K562 (cell line): ENCODE data around the gene GNAL. TPM values are rescaled to one million over a fixed set of nuclear protein-coding genes. Genes with fewer than 3 reads are reported as not detected.

Source experiments
- DIDO1 ChIP-seq: fragments of 450-650 bp; IDR thresholded peaks from 2 replicates; pipeline ENCODE4 v1.6.1; 2016; ENCODE audit warnings: low read depth, missing biosample characterization, missing genetic modification characterization
- HDAC3 ChIP-seq: fragments of 450-650 bp; IDR thresholded peaks from 2 replicates; pipeline ENCODE4 v1.6.1; 2018; ENCODE audit warnings: borderline replicate concordance, mild to moderate bottlenecking, moderate library complexity; ENCODE audit not compliant: partially characterized antibody
- HMGN3 ChIP-seq: IDR thresholded peaks from 2 replicates; pipeline ENCODE4 v1.6.1; 2011; ENCODE audit warnings: borderline replicate concordance, low read depth, mild to moderate bottlenecking, mixed read lengths, low read length; ENCODE audit not compliant: insufficient read length; ENCODE audit errors: extremely low read depth
- RFX7 ChIP-seq: fragments of 250-450 bp; sonication (Bioruptor Pico); IDR thresholded peaks from 2 replicates; pipeline ENCODE4 v1.5.1; 2021; ENCODE audit warnings: mild to moderate bottlenecking
- STAT5B ChIP-seq: fragments of 250-450 bp; sonication (Bioruptor Pico); IDR thresholded peaks from 2 replicates; pipeline ENCODE4 v1.8.0; 2021; ENCODE audit warnings: mild to moderate bottlenecking, inconsistent platforms
- ZBTB11 ChIP-seq, 3 experiments: fragments of 200-800 bp in 1 of 3; fragments of 250-450 bp in 1 of 3; fragments of 450-650 bp in 1 of 3; sonication (Bioruptor Pico) in 1 of 3; sonication (Bioruptor generic) in 1 of 3; formaldehyde crosslinking in 1 of 3; IDR thresholded peaks; 2 replicates each; pipeline versions ENCODE4 v1.6.1 to v1.8.0; 2016 to 2022; ENCODE audit warnings: mild to moderate bottlenecking in 2 of 3, missing genetic modification characterization in 2 of 3, missing compliant biosample characterization in 1 of 3, moderate library complexity in 1 of 3
- ZBTB49 ChIP-seq: sonication (generic); formaldehyde crosslinking; IDR thresholded peaks from 2 replicates; pipeline ENCODE4 v1.8.0; 2022; ENCODE audit warnings: missing genetic modification reagents, mild to moderate bottlenecking, borderline replicate concordance
- ZNF318 ChIP-seq, 2 experiments: fragments of 450-650 bp; IDR thresholded peaks; 2 replicates each; pipeline ENCODE4 v1.6.1; 2016; ENCODE audit warnings: mild to moderate bottlenecking in 2 of 2, borderline replicate concordance in 1 of 2, low read depth in 1 of 2, moderate library complexity in 1 of 2
- ZNF76 ChIP-seq: fragments of 250-450 bp; sonication (Bioruptor Pico); IDR thresholded peaks from 2 replicates; pipeline ENCODE4 v1.4.0; 2020; ENCODE audit warnings: mild to moderate bottlenecking, moderate library complexity, borderline replicate concordance
- polyA plus RNA-seq, 8 experiments: library from polyadenylated mRNA; depleted of rRNA in 4 of 8; stranded (reverse) in 5 of 8; unstranded in 3 of 8; fragments of >200 nt; fragmentation: Nextera tagmentation in 2 of 8; fragmentation: Illumina TruSeq in 1 of 8; extraction: Ambion mirVana in 2 of 8; extraction: Trizol in 1 of 8; gene quantifications; 2 replicates each; pipeline versions ENCODE4 v1.2.1 to v1.2.3, GENCODE V29; 2011 to 2014; ENCODE audit warnings: inconsistent platforms in 1 of 8, missing spikeins in 1 of 8
- total RNA-seq, 7 experiments: library from RNA; depleted of rRNA in 6 of 7; stranded (reverse); fragments of >200 nt in 6 of 7; fragmentation: Illumina TruSeq in 2 of 7; extraction: Trizol in 2 of 7; gene quantifications; 2 replicates each; pipeline versions ENCODE4 v1.2.1 to v1.2.3, GENCODE V29; 2011 to 2021; ENCODE audit warnings: low replicate concordance in 1 of 7

The GNAL gene
- total and polyA plus RNA-seq, 9 of the 15 experiments (the other 6 are each of a cell fraction or from before 2014, with no cell fraction given), result under 0.01 to 0.10 (median 0.01) TPM; not detected in 5

- TF ChIP-seq ZBTB11 (CRISPR knock-in tag; IDR thresholded peaks at IDR 0.05) (no peak), DIDO1 (tag) (no peak), ZNF318 (IDR thresholded peaks at IDR 0.05; ENCODE audit: borderline replicate concordance in 1 of 2, low read depth in 1 of 2) (no peak), ZNF76 (CRISPR knock-in tag) (no peak), STAT5B (CRISPR knock-in tag) (no peak), ZBTB49 (CRISPR knock-in tag) (no peak), HDAC3 (no peak), HMGN3 (no peak), RFX7 (CRISPR knock-in tag) (no peak)
- TF ChIP-seq, all 486 proteins: peak for 0
Observed at GRCh38 chr18:11663439-11664029, 25.5 kb upstream of the GNAL start (continued).
